NT2/D1 (cell line): ENCODE measurements around the gene OAT.

Experiments
- DNase-seq: peaks from one replicate; pipeline ENCODE4 v3.0.0-alpha.2; 2011; ENCODE audit warnings: low read depth, low spot score
- H3K27me3 ChIP-seq: 2 replicates; pipeline ENCODE4 v1.6.0; 2011; ENCODE audit warnings: mild to moderate bottlenecking; ENCODE audit not compliant: insufficient read length, insufficient read depth
- H3K36me3 ChIP-seq: 2 replicates; pipeline ENCODE4 v1.6.1; 2011; ENCODE audit warnings: mild to moderate bottlenecking, low read length, mixed read lengths; ENCODE audit not compliant: insufficient read depth, insufficient read length
- H3K4me1 ChIP-seq: 2 replicates; pipeline ENCODE4 v1.5.1; 2011; ENCODE audit not compliant: insufficient read depth, insufficient read length
- H3K4me3 ChIP-seq: 2 replicates; pipeline ENCODE4 v1.5.1; 2011; ENCODE audit warnings: low read depth; ENCODE audit not compliant: insufficient read length
- H3K9ac ChIP-seq: 2 replicates; pipeline ENCODE4 v1.6.0; 2011; ENCODE audit warnings: low read depth; ENCODE audit not compliant: insufficient read length
- H3K9me3 ChIP-seq: 2 replicates; pipeline ENCODE4 v1.5.1; 2011; ENCODE audit warnings: mild to moderate bottlenecking, low read length; ENCODE audit not compliant: insufficient read depth
- SUZ12 ChIP-seq: IDR thresholded peaks from 2 replicates; pipeline ENCODE4 v1.6.1; 2011; ENCODE audit not compliant: insufficient read length, insufficient read depth; ENCODE audit errors: extremely low read depth
- YY1 ChIP-seq: IDR thresholded peaks from 2 replicates; pipeline ENCODE4 v1.6.1; 2011; ENCODE audit not compliant: insufficient read length, insufficient read depth
- ZNF274 ChIP-seq: IDR thresholded peaks from 2 replicates; pipeline ENCODE4 v1.6.1; 2011; ENCODE audit warnings: mild to moderate bottlenecking, low read depth, low read length

The OAT gene

GRCh38 chr10:124461642-124462347 lies 43.1 kb upstream of the OAT start, which contains the start of gene LHPP:
Gene LHPP (plus strand): TSS chr10:124461823. CDS start chr10:124461863, 40 bp downstream.
- DNase-seq: no peak

DNA sequence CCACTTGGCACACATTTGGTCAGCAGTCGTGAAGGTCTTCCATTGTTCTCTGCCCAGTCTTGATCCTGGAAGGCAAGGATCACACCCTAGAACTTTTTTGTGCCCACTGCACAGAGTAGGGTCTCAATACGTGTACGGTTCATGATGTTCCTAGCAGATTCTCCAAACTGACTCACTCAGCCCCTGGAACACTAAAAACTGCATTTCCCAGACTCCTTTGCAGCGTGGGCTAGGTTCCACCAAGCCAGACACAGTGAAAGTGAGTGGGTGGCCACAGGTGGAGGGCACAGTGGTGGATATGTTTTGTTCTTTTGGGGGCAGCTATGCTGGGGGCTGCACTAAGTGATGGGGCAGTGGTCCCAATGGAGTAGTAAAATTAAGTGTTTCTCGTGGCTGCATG lies 41.4 kb upstream of the OAT start:
- peaks cover 4% of the 10 kb centered on the region for H3K36me3 ChIP-seq
- H3K9me3 ChIP-seq: no peaks in the 10 kb centered on the region
- H3K4me3 ChIP-seq: no peak overlapping the region
- H3K27me3 ChIP-seq: no peaks in the 10 kb centered on the region
- DNase-seq: no peak
- peaks cover 19% of the 10 kb centered on the region for H3K4me1 ChIP-seq
- TF ChIP-seq YY1 (no peak), ZNF274 (no peak), SUZ12 (no peak)
- H3K9ac ChIP-seq: no peak overlapping the region

More at GRCh38 chr10:124461642-124462347, 43.1 kb upstream of the OAT start, which contains the start of gene LHPP:
- H3K9ac ChIP-seq: peak within 1 kb of the TSS; percentile 85
- H3K36me3 ChIP-seq: peaks cover 4% of the 10 kb centered on the region
- TF ChIP-seq ZNF274: no peak
- TF ChIP-seq SUZ12: no peak
- TF ChIP-seq YY1: no peak
- no peaks in the 10 kb centered on the region for H3K9me3 ChIP-seq
- no peaks in the 10 kb centered on the region for H3K27me3 ChIP-seq
- peak within 1 kb of the TSS; percentile 69 for H3K4me3 ChIP-seq
- H3K4me1 ChIP-seq: peaks cover 17% of the 10 kb centered on the region

DNA sequence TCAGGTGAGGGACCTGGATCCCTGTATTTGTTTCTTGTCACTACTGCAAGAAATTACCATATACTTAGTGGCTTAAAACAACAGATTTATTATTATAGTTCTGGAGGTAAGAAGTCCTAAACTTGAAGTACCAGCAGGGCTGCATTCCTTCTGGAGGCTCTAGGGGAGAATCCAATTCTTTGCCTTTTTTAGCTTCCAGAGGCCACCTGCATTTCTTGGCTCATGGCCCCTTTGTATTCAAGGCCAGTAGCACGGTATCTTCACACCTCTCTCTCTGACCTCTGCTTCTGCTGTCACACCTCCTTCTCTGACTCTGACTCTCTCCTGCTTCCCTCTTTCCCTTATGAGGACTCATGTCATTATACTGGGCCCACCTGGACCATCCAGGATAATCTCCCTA lies 40.7 kb upstream of the OAT start:
- Histone ChIP-seq H3K27me3 (no peaks in the 10 kb centered on the region), H3K9me3 (no peaks in the 10 kb centered on the region), H3K36me3 (peaks cover 4% of the 10 kb centered on the region), H3K9ac (no peak overlapping the region), H3K4me1 (peaks cover 14% of the 10 kb centered on the region), H3K4me3 (no peak overlapping the region)
- DNase-seq: no peak
- TF ChIP-seq ZNF274: no peak
- TF ChIP-seq SUZ12: no peak
- no peak for TF ChIP-seq YY1

DNA sequence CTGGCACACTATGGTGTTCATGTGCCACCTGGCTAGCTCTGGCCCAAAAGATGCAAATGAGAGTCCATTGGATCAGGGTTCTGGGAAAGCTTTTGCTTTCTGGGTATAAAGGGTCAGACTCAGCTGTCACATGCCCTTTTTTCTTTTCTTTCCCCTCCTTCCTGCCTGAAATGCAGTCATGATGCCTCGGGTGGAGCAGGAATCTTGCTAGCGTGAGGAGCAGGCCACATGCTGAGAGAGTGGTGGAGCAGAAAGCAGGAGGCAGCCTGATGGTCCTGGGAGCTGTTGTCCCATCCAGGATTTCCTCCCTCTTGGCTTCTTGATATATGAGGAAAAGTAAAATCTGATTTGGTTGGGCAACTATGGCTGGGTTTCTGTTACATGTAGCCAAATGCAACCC lies 40.2 kb upstream of the OAT start:
- H3K4me1 ChIP-seq: peaks cover 14% of the 10 kb centered on the region
- no peak overlapping the region for H3K9ac ChIP-seq
- H3K36me3 ChIP-seq: peaks cover under 1% of the 10 kb centered on the region
- H3K9me3 ChIP-seq: no peaks in the 10 kb centered on the region
- no peak for TF ChIP-seq SUZ12
- no peak for TF ChIP-seq YY1
- TF ChIP-seq ZNF274: no peak
- no peak overlapping the region for H3K4me3 ChIP-seq
- DNase-seq: no peak
- H3K27me3 ChIP-seq: no peaks in the 10 kb centered on the region

- no peaks in the 10 kb centered on the region for H3K9me3 ChIP-seq
- H3K9ac ChIP-seq: no peak overlapping the region
- no peak overlapping the region for H3K4me3 ChIP-seq
- no peak for TF ChIP-seq YY1
- no peak for TF ChIP-seq ZNF274
- TF ChIP-seq SUZ12: no peak
- H3K27me3 ChIP-seq: no peaks in the 10 kb centered on the region
- DNase-seq: no peak
- H3K36me3 ChIP-seq: no peaks in the 10 kb centered on the region
- peaks cover 14% of the 10 kb centered on the region for H3K4me1 ChIP-seq
These were observed 39.8 kb upstream of the OAT start for GRCh38 chr10:124458473-124458872.

GRCh38 chr10:124455441-124455840 lies 36.7 kb upstream of the OAT start:
- no peak for DNase-seq
- H3K4me1 ChIP-seq: peaks cover 14% of the 10 kb centered on the region
- H3K27me3 ChIP-seq: no peaks in the 10 kb centered on the region
- TF ChIP-seq ZNF274 (no peak), YY1 (no peak), SUZ12 (no peak)
- no peaks in the 10 kb centered on the region for H3K36me3 ChIP-seq
- peak overlapping the region; percentile 50 for H3K9ac ChIP-seq
- H3K9me3 ChIP-seq: no peaks in the 10 kb centered on the region
- no peak overlapping the region for H3K4me3 ChIP-seq

- peaks cover 6% of the 10 kb centered on the region for H3K4me1 ChIP-seq
- TF ChIP-seq YY1 (no peak), SUZ12 (no peak)
- no peak overlapping the region for H3K4me3 ChIP-seq
- H3K9ac ChIP-seq: peak overlapping the region; percentile 29
- no peaks in the 10 kb centered on the region for H3K27me3 ChIP-seq
- no peak for DNase-seq
- no peaks in the 10 kb centered on the region for H3K9me3 ChIP-seq
- no peaks in the 10 kb centered on the region for H3K36me3 ChIP-seq
These were observed 35.4 kb upstream of the OAT start for GRCh38 chr10:124453960-124454610.
